ENCODE data around the gene HRH4.

Gene HRH4

DNA sequence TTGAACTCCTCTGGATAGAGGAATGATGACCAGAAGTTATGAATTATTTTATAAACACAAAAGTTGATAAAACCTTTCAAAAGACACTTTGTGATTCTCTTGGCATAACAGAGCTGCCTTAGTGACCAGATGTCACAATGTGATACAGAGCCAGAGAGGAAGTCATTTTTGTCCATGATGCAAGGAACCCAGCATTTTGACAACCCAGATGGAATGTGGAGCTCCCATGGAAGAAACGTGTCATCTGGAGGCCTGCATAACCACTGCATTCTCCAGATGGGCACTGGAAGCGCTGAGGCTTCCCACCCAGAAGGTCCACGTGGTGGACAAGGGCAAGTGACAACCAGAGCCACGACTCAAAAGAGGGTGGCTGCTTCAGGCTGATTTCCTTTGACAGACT is 30.1 kb downstream of the HRH4 start:
- no peak overlapping the region for H3K4me3 ChIP-seq (ENCODE audit: low read depth in 1 of 2, low read length in 2 of 2)
- H3K9me3 ChIP-seq (ENCODE audit: control insufficient read depth in 1 of 2, low read length in 2 of 2): no peaks in the 10 kb centered on the region
- peaks cover 0 to 3% of the 10 kb centered on the region in 2 donors for H3K4me1 ChIP-seq (ENCODE audit: control insufficient read depth in 1 of 2, insufficient read depth in 2 of 2, low read length in 2 of 2)
- H3K27me3 ChIP-seq (ENCODE audit: low read depth, low read length): no peaks in the 10 kb centered on the region
- H3K36me3 ChIP-seq (ENCODE audit: control insufficient read depth in 1 of 2, insufficient read depth in 2 of 2, low read length in 2 of 2): no peaks in the 10 kb centered on the region
- H3K27ac ChIP-seq (ENCODE audit: low read length): no peak overlapping the region

DNA sequence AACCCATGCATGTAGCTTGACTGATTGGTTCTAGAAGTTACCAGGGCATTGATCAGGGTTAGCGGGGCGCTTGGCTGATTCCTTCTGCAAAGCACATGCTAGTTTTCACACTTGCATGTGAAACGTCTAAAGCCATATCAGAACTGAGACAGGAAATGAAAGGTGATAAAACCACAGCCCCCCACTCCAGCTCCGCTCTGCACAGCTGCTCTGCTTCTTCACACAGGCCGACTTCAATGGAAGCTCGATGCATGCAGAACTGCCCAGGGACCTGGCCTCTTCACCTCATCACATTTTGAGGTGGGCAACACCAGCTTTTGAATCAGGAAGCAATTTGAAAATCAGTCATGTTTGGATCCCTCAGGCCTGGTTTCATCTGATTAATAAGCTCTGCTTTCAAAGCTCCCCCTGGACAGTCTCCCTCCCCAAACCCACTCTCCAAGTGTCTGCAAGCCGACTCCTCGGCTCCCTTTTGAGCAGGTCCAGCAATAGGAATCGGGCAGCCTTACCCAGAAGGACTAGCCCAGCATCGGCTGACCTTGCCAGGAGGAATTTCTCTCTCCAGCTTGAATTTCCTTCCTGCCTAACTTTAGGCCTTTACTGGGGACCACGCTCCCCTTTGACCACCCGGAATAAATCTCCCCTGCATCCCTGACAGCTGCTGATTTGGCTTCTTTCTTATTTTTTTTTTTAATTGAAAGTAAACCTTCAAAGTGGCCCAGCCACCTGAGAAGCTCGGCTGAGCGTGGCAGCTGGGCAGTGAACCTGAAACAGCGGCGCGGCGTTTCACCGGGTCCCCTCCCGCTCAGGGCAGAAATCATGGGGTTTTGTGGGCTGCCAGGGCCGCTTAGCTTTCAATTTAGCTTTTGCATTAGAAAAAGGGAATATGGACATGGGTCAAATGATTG is 31.7 kb downstream of the HRH4 start:
- no peak overlapping the region for H3K27ac ChIP-seq (ENCODE audit: low read length)
- H3K9me3 ChIP-seq (ENCODE audit: control insufficient read depth in 1 of 2, low read length in 2 of 2): no peaks in the 10 kb centered on the region
- no peak overlapping the region for H3K4me3 ChIP-seq (ENCODE audit: low read depth in 1 of 2, low read length in 2 of 2)

GRCh38 chr18:24494586-24494985 is 34.1 kb downstream of the HRH4 start:
- Histone ChIP-seq H3K9me3 (ENCODE audit: control insufficient read depth in 1 of 2, low read length in 2 of 2) (no peaks in the 10 kb centered on the region), H3K36me3 (ENCODE audit: control insufficient read depth in 1 of 2, insufficient read depth in 2 of 2, low read length in 2 of 2) (no peaks in the 10 kb centered on the region), H3K27ac (ENCODE audit: low read length) (no peak overlapping the region), H3K4me3 (ENCODE audit: low read depth in 1 of 2, low read length in 2 of 2) (no peak overlapping the region), H3K27me3 (ENCODE audit: low read depth, low read length) (no peaks in the 10 kb centered on the region), H3K4me1 (ENCODE audit: control insufficient read depth in 1 of 2, insufficient read depth in 2 of 2, low read length in 2 of 2) (no peaks in the 10 kb centered on the region)

More for the DNA sequence above, 31.7 kb downstream of the HRH4 start:
- H3K36me3 ChIP-seq (ENCODE audit: control insufficient read depth in 1 of 2, insufficient read depth in 2 of 2, low read length in 2 of 2): no peaks in the 10 kb centered on the region
- no peaks in the 10 kb centered on the region for H3K27me3 ChIP-seq (ENCODE audit: low read depth, low read length)
- peaks cover 0 to 3% of the 10 kb centered on the region in 2 donors for H3K4me1 ChIP-seq (ENCODE audit: control insufficient read depth in 1 of 2, insufficient read depth in 2 of 2, low read length in 2 of 2)

GRCh38 chr18:24497031-24497754 is 36.8 kb downstream of the HRH4 start:
- H3K4me1 ChIP-seq (ENCODE audit: control insufficient read depth in 1 of 2, insufficient read depth in 2 of 2, low read length in 2 of 2): no peaks in the 10 kb centered on the region
- H3K4me3 ChIP-seq (ENCODE audit: low read depth in 1 of 2, low read length in 2 of 2): no peak overlapping the region
- no peaks in the 10 kb centered on the region for H3K27me3 ChIP-seq (ENCODE audit: low read depth, low read length)
- no peaks in the 10 kb centered on the region for H3K36me3 ChIP-seq (ENCODE audit: control insufficient read depth in 1 of 2, insufficient read depth in 2 of 2, low read length in 2 of 2)
- no peaks in the 10 kb centered on the region for H3K9me3 ChIP-seq (ENCODE audit: control insufficient read depth in 1 of 2, low read length in 2 of 2)
- H3K27ac ChIP-seq (ENCODE audit: low read length): no peak overlapping the region

GRCh38 chr18:24499814-24500213 is 39.4 kb downstream of the HRH4 start:
- Histone ChIP-seq H3K27me3 (ENCODE audit: low read depth, low read length) (no peaks in the 10 kb centered on the region), H3K36me3 (ENCODE audit: control insufficient read depth in 1 of 2, insufficient read depth in 2 of 2, low read length in 2 of 2) (no peaks in the 10 kb centered on the region), H3K4me3 (ENCODE audit: low read depth in 1 of 2, low read length in 2 of 2) (no peak overlapping the region), H3K4me1 (ENCODE audit: control insufficient read depth in 1 of 2, insufficient read depth in 2 of 2, low read length in 2 of 2) (no peaks in the 10 kb centered on the region), H3K9me3 (ENCODE audit: control insufficient read depth in 1 of 2, low read length in 2 of 2) (no peaks in the 10 kb centered on the region), H3K27ac (ENCODE audit: low read length) (no peak overlapping the region)

DNA sequence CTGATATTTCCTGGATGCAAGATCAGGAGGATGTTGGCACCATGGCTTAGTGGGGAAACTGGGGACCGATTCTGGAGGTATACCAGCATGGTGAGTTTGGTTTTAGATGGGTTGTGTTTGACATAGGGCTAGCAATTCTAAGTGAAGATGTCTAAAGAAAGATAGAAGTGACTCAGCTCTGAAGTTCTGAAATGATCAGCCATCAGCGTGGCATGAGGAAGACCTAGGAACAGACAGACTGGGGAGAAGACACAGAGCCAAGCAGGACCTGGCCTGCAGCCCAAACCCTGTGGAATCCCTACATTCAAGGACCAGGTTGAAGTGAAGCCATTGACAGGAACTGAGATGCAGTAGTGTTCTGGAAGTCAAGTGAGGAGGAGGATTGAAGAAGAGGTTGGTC is 39.8 kb downstream of the HRH4 start:
- Histone ChIP-seq H3K27ac (ENCODE audit: low read length) (no peak overlapping the region), H3K27me3 (ENCODE audit: low read depth, low read length) (no peaks in the 10 kb centered on the region), H3K4me1 (ENCODE audit: control insufficient read depth in 1 of 2, insufficient read depth in 2 of 2, low read length in 2 of 2) (no peaks in the 10 kb centered on the region), H3K4me3 (ENCODE audit: low read depth in 1 of 2, low read length in 2 of 2) (no peak overlapping the region), H3K36me3 (ENCODE audit: control insufficient read depth in 1 of 2, insufficient read depth in 2 of 2, low read length in 2 of 2) (no peaks in the 10 kb centered on the region), H3K9me3 (ENCODE audit: control insufficient read depth in 1 of 2, low read length in 2 of 2) (no peaks in the 10 kb centered on the region)

DNA sequence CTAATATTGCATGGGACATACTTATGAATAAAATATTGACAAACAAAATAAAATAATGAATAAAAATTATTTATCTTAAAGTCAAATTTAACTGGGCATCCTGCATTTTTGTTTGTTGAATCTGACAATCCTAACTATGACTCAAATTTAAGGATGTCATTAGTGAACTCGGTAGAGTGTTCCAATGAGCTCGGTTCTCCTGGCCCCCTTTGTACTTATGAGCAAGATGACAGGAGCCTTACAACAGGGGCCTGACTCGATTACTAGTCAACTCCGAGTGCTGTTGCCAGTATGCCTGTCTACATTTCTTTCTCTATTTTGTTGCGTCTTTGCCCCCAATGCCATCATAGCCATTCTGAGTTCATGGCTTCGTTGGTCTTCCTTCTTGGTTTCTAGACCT is 40.3 kb downstream of the HRH4 start:
- H3K4me3 ChIP-seq (ENCODE audit: low read depth in 1 of 2, low read length in 2 of 2): no peak overlapping the region
- H3K27me3 ChIP-seq (ENCODE audit: low read depth, low read length): no peaks in the 10 kb centered on the region
- no peak overlapping the region for H3K27ac ChIP-seq (ENCODE audit: low read length)
- no peaks in the 10 kb centered on the region for H3K36me3 ChIP-seq (ENCODE audit: control insufficient read depth in 1 of 2, insufficient read depth in 2 of 2, low read length in 2 of 2)
- H3K9me3 ChIP-seq (ENCODE audit: control insufficient read depth in 1 of 2, low read length in 2 of 2): no peaks in the 10 kb centered on the region
- no peaks in the 10 kb centered on the region for H3K4me1 ChIP-seq (ENCODE audit: control insufficient read depth in 1 of 2, insufficient read depth in 2 of 2, low read length in 2 of 2)

- H3K27ac ChIP-seq (ENCODE audit: low read length): no peak overlapping the region
- no peaks in the 10 kb centered on the region for H3K9me3 ChIP-seq (ENCODE audit: control insufficient read depth in 1 of 2, low read length in 2 of 2)
- H3K36me3 ChIP-seq (ENCODE audit: control insufficient read depth in 1 of 2, insufficient read depth in 2 of 2, low read length in 2 of 2): no peaks in the 10 kb centered on the region
- no peak overlapping the region for H3K4me3 ChIP-seq (ENCODE audit: low read depth in 1 of 2, low read length in 2 of 2)
- no peaks in the 10 kb centered on the region for H3K4me1 ChIP-seq (ENCODE audit: control insufficient read depth in 1 of 2, insufficient read depth in 2 of 2, low read length in 2 of 2)
- H3K27me3 ChIP-seq (ENCODE audit: low read depth, low read length): no peaks in the 10 kb centered on the region
These were observed 42.5 kb downstream of the HRH4 start for GRCh38 chr18:24502667-24503523.

DNA sequence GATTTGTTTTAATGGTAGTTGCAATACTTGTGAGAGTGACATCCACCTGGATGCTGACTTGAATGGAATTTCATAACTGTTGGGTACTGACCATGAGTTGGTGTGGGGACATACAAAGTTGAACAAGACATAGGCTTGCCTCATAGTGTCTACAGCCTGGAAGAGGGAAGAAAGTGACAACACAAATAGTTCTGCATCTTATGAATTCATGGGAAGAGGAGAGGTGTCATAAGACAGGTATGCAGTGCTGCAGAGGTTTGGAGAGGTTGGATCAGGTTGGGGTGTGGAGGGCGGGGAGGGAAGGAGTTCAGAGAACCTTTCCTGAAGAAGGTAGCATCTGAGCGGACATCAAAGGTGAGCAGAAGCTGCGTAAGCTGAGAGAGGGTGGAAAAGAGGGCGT is 44.0 kb downstream of the HRH4 start:
- H3K9me3 ChIP-seq (ENCODE audit: control insufficient read depth in 1 of 2, low read length in 2 of 2): no peaks in the 10 kb centered on the region
- no peak overlapping the region for H3K4me3 ChIP-seq (ENCODE audit: low read depth in 1 of 2, low read length in 2 of 2)
- H3K27ac ChIP-seq (ENCODE audit: low read length): no peak overlapping the region
- no peaks in the 10 kb centered on the region for H3K4me1 ChIP-seq (ENCODE audit: control insufficient read depth in 1 of 2, insufficient read depth in 2 of 2, low read length in 2 of 2)
- H3K36me3 ChIP-seq (ENCODE audit: control insufficient read depth in 1 of 2, insufficient read depth in 2 of 2, low read length in 2 of 2): no peaks in the 10 kb centered on the region
- H3K27me3 ChIP-seq (ENCODE audit: low read depth, low read length): no peaks in the 10 kb centered on the region

GRCh38 chr18:24506175-24506574 is 45.7 kb downstream of the HRH4 start:
- Histone ChIP-seq H3K36me3 (ENCODE audit: control insufficient read depth in 1 of 2, insufficient read depth in 2 of 2, low read length in 2 of 2) (no peaks in the 10 kb centered on the region), H3K9me3 (ENCODE audit: control insufficient read depth in 1 of 2, low read length in 2 of 2) (no peaks in the 10 kb centered on the region)

GRCh38 chr18:24509435-24509834 is 49.0 kb downstream of the HRH4 start:
- H3K9me3 ChIP-seq (ENCODE audit: control insufficient read depth in 1 of 2, low read length in 2 of 2): no peaks in the 10 kb centered on the region
- no peak overlapping the region for H3K27ac ChIP-seq (ENCODE audit: low read length)
- no peaks in the 10 kb centered on the region for H3K36me3 ChIP-seq (ENCODE audit: control insufficient read depth in 1 of 2, insufficient read depth in 2 of 2, low read length in 2 of 2)
- no peak overlapping the region for H3K4me3 ChIP-seq (ENCODE audit: low read depth in 1 of 2, low read length in 2 of 2)
- no peaks in the 10 kb centered on the region for H3K4me1 ChIP-seq (ENCODE audit: control insufficient read depth in 1 of 2, insufficient read depth in 2 of 2, low read length in 2 of 2)
- no peaks in the 10 kb centered on the region for H3K27me3 ChIP-seq (ENCODE audit: low read depth, low read length)

More at GRCh38 chr18:24506175-24506574, 45.7 kb downstream of the HRH4 start:
- Histone ChIP-seq H3K4me3 (ENCODE audit: low read depth in 1 of 2, low read length in 2 of 2) (no peak overlapping the region), H3K27me3 (ENCODE audit: low read depth, low read length) (no peaks in the 10 kb centered on the region), H3K4me1 (ENCODE audit: control insufficient read depth in 1 of 2, insufficient read depth in 2 of 2, low read length in 2 of 2) (no peaks in the 10 kb centered on the region), H3K27ac (ENCODE audit: low read length) (no peak overlapping the region)
